HEK293 (cell line): ENCODE measurements around the gene DCAKD.
A peak's percentile ranks its signal among the peaks of the same experiment; 100 is the strongest.

ENCODE experiments used
- ATF2 ChIP-seq: fragments of 450-650 bp; formaldehyde crosslinking; IDR thresholded peaks from 2 replicates; pipeline ENCODE4 v1.5.1; 2016; ENCODE audit warnings: missing biosample characterization, missing genetic modification characterization, low read depth
- CTCF ChIP-seq: fragments of 450-650 bp; formaldehyde crosslinking; IDR thresholded peaks from 2 replicates; pipeline ENCODE4 v1.5.1; 2016; ENCODE audit warnings: missing biosample characterization, missing genetic modification characterization
- SETDB1 ChIP-seq: IDR thresholded peaks from one replicate; pipeline ENCODE4 v1.6.1; 2017; ENCODE audit warnings: mild to moderate bottlenecking, low read length, moderate library complexity, mixed read lengths; ENCODE audit not compliant: insufficient read length
- ZBTB44 ChIP-seq: fragments of 450-650 bp; IDR thresholded peaks from 2 replicates; pipeline ENCODE4 v1.5.1; 2018; ENCODE audit warnings: missing biosample characterization, mild to moderate bottlenecking, missing genetic modification characterization

GRCh38 chr17:44999433-44999832, 52.0 kb downstream of the DCAKD start:
- no peak for TF ChIP-seq CTCF (tag by site-specific recombination)
- TF ChIP-seq ATF2, result no peak
- no peak for TF ChIP-seq ZBTB44
- TF ChIP-seq SETDB1, result peak; percentile 89
